HG03378 (cell line): ENCODE data around the gene PPFIBP2.

Source experiments
- ATAC-seq: cut with Tn5 transposase; IDR thresholded peaks from one replicate; pipeline ENCODE4 v1.9.1; 2021; ENCODE audit warnings: mild to moderate bottlenecking, moderate library complexity; ENCODE audit not compliant: unreplicated experiment

The PPFIBP2 gene

DNA sequence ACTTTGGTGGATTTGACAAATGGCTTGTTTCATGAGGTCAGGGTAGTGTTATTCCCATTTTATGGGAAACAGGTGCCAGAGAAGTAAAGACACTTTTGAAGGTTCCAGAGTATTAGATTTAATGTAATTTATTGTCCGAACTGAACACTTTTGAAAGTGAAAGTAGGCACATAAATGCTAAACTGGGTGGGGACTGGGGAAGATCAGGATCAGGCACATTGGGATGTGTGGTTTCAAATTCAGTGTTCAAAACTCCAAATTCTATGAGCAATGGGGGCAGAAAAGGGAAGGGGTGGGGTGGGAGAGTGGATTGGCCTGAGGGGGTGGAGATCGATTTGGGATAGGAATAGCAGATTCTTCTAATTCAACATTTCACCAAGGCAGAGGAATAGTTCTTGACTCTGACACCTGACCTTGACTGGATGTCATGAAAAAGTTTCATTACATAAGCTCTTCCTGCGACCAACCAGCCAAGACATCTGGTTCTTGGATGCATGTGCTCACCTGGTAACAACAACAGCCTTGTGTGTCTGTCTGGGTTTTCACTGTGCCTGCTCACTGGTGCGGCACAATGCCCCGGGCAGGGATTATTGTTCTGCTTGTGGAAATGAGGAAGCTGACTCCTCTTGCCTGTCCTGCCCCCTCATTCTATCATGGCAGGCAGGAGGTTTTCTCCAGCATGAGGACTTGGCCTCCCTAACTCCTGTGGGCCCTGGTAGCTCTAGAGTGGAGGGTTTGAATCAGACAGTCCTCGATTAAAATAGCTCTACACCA, 10.8 kb downstream of the PPFIBP2 start:
- no peak for ATAC-seq

DNA sequence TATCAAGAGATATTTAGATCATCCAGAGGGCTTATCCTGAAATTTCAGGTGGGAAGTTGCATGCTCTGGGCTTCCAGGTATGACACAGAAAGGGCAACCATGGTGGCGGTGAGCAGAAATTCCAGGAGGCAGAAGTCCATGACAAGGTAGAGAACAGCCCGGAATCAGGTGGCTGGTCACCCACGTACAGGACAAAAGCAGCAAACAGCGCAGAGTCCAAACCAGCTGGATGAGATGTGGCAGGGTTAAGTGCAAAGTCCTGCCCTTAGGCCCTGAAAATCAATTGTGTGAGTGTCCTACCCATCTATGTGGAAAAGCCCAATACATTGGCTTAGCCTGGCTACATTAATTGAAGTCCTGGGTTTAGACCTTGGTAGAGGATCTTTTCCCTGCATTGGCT, 11.6 kb downstream of the PPFIBP2 start:
- no peak for ATAC-seq

DNA sequence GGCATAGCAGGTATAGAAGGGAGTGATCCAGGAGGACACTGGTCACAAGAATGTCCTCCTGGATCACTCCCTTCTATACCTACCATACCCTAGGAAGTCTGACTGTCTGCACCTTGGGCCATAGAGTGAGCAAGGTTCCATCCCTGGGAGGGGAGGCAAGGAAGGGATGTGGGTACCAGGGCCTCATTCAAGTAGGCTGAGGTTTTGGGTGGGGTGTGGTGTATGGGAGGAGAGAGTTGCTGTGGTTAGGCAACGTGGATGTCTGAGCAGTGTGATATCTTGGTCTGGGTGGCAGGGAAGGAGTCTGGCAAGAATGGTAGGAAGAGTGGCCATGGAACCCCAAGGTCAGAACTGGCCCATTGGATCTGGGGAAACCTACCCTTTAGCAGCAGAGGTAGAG, 13.2 kb downstream of the PPFIBP2 start:
- no peak for ATAC-seq

DNA sequence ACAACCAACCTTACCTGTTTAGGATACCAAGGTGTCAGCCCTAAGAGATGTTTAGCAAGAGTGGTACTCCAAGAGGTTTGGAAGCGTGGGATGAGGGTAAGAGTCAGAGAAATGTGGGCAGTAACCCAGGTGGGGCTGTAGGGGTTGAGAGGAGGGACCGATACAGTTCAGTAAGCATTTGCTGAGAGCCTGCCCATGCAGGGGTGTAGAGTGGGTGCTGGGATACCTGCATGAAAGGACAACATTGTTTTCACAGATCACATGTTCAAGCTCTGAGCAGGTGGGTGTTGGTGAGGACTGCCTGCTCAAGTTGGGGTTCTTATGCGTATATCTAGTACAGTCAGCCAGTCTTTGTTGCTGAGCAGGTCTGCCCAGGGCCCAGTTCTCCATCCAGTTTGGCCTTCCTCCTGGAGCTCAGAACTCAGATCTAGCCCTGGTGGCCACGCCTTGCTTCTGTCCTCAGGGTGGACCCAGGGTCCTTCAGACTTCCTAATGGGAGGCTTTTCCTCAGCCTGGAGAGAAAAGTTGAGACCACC, 14.8 kb downstream of the PPFIBP2 start:
- ATAC-seq = no peak

DNA sequence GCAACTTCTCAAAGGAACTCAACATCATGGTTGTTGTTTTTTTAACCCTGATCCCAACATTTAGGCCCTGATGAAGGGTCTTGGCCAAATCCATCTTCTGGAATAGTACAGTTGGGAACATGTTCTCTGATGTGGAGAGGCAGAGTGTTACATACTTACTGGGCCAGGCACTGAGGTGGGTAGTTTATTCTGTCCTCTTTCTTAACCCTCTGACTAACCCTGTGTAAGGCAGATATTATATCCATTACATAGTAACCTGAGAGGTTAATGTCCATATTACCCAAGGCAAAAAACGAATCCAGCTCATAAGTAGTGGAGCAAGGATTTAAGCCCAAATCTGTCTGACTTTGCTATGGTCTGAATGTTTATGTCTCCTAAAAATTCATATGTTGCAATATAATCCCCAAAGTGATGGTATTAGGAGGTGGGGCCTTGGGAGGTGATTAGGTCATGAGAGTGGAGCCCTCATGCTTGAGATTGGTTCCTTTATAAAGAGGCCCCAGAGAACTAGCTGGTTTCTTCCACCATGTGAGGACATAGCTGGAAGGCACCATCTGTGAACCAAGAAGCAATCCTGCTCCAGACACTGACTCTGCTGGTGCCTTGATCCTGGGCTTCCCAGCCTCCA, 16.3 kb downstream of the PPFIBP2 start:
- ATAC-seq = no peak

DNA sequence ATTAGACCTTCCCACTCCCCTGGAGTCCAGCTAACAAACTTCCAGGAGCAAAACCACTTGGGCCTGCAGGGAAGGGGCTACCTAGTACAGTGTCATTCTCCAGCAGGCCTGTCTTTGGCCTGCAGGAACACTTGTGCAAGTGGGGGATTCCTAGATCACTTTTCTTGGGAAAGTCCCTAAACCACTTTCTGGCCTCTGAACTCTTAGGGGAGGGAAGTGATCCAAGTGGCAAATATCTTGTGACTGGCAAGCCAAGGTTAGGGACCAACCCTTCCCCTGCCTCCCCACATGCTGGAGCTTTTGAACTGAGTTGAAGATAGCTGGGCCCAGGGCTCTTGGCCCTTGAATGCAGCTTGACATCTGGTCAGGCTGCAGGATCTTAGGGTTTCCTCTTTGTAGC, 17.2 kb downstream of the PPFIBP2 start:
- ATAC-seq = peak; percentile 46

DNA sequence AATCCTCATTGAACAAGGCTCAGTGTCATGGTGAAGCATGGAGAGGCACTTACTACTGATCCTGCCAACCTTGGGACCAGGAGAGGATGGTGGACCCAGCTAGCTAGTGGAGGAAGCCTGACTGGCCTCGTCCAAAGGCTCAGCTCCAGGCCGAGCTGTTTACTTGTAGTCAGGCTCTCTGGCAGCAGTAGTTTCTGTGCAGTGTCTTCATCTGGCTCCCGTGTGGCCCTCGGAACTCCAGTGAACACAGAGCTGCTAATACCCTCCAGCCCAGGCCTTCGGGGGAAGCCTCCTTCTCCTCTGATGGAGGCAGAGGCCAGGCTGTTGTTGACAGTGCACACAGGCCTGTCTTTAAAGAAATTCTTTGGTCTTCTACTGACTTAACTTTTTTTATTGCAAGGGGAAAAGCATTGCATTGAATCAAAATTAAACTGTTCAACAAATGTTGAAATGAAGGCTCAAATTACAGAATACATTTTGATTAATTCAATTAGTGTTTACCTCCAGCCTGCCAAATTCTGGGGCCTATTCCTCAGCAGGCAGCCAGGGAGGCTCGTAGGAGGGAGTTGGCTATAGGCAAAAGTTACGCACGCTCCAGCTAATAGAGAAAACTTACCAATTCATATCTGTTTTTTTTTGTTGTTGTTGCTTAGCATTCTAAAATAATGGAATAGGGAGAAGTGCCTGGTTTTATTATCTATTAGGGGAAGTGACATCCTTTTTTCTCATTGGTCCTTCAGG, 18.8 kb downstream of the PPFIBP2 start:
- no peak for ATAC-seq

DNA sequence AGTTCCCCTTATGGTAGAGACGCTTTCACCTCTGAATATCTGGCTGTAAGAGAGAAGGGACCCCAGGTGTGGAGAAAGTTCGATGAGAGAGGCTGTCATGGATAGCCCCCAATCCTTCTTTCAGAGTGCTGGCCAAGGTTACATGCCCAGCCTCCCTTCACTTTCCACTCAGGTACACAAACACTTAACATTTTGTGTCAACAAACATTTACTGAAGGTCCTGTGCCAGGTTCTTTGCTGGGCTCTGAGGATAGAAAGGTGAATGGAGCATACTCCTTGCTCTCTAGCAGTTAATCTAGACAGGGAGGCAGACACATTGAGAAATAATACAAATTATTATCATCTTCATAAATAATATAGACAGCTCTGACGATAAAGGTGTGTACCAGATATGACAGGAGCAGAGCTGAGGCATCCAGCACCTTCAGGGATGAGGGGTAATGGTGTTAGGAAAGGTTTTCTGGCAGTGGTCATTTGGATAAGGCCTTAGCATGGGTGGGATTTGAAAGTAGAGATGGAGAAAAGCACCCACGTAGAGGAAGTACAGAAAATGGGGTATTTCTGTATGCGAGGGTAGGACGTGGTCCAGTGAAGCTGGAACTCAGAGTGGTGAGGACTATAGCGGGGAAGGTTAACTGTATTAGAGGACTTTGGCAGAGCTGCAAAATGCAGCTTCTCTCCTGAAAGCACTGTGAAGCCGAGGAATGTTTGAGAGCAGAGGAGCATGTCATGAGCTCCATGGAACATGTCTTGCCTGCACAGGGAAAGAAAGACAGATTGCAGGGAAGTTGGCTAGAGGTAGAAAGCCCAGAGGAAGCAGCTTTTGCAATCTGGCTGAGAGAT, 19.6 kb downstream of the PPFIBP2 start:
- ATAC-seq = peak; percentile 12

DNA sequence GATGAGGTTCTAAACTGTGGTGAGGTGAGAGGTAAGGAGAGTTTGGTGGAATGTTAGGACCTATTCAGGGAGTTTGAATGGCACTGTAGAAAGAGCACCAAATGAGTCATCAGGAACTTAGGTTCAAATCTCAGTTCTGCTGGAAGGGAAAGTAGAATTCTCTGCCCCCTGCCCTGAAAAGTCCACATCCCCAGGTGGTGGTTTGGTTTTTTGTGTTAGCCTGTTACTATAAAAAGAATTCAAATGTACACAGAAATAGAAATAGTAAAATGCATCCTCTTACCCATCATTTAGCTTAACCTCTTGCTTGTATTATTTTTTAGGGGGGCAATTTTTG, 20.2 kb downstream of the PPFIBP2 start:
- ATAC-seq = peak; percentile 61

DNA sequence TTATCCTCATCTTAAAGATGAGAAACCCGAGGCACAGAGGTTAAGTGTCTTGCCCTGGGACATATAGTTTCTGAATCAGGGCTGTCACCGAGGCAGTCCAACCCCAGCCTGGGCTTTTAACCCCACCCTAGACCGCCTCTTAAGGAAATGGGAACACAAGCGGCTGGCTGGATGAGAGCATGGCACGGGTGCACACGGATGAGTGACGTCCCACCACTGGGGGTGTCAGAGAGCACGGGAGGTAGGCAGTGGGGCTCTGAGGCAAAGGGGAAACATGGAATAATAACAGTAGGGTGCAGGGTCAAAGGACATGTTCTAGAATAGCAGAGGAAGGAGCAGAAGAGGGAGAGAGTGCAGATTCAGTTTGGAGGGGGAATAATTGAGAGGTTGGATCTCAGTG, 22.3 kb downstream of the PPFIBP2 start:
- ATAC-seq = no peak

DNA sequence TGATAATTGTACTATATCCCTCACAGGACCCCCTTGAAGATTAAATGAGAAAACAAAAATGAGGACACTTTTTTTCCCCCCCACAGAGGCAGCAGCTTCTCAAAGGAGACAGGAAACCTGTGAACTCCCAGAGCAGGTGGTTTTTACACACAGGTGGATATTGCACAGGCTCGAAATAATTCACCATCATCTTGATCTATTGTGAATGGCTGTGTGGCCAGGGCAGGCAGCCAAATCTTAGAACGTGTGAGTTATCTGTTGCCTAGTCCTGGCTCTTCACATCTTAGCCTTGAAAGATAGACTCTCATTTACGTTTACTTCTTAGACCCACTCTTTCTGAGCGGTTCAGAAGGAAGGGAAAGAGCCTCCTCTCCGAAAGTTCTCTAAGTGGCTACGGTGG, 23.5 kb downstream of the PPFIBP2 start:
- no peak for ATAC-seq

DNA sequence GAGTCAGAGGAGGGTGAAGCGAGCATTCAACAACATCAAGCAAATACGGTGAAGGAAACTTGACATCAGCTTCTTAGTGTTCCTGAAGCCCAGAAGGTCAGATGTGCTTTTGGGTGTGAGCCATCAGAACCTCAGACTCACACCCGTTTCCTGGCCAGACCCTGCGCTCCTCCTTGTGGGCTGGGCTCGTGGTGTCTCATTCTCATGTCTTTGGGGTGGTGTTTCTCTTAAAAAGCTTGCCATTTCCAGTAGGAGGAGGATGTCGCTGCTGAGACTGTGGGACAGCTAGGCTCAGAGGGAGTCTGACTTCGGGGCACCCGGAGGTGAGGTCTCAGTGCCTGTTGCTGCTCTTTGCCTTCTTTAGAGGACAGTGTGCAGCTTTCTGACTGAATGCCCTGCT, 24.2 kb downstream of the PPFIBP2 start:
- no peak for ATAC-seq

DNA sequence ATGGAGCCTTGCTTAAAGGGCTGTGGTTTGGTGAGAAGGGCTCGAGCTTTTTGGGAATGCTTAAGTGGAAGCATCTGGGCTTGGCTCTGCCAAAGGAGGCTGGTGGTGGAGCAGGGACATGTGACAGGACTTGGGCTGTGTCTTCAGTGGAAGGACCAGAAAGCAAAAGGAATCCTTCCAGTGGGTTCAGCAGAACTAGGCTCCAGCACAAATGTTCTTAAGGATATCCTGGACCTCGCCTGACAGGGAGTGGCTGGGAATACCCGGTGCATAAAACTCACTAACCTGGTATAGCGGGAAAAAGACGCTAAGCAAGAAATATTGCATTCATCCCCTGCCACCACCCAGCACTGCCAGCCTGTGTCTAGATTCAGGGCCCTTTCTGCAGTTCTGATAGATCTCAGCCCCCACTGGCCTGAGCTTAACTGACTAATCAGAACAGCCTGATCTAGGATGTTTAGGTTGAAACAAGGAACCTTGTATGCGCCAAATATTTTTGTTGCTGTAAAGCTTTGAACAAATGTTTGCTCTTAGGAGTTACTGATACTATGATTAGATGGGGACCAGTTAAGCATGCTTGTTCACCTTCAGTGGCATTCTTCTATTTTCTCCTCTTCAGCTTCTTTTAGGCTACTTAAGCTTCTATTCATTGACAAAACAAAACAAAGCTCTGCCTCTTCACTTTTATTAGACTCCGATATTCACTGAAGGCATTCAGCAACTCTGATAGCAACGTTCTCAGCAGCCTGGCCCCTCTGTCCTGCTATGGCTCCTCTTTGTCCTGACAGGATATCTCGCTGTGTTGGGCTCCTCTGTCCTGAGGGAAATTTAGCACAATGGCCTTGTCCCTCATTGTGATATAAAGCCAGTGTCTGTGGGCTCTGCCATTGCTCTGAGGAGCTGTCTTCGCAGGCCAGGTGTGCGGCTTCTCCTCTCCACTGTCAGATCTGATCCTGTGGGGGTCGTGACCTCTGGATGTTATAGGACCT, 25.0 kb downstream of the PPFIBP2 start:
- no peak for ATAC-seq

DNA sequence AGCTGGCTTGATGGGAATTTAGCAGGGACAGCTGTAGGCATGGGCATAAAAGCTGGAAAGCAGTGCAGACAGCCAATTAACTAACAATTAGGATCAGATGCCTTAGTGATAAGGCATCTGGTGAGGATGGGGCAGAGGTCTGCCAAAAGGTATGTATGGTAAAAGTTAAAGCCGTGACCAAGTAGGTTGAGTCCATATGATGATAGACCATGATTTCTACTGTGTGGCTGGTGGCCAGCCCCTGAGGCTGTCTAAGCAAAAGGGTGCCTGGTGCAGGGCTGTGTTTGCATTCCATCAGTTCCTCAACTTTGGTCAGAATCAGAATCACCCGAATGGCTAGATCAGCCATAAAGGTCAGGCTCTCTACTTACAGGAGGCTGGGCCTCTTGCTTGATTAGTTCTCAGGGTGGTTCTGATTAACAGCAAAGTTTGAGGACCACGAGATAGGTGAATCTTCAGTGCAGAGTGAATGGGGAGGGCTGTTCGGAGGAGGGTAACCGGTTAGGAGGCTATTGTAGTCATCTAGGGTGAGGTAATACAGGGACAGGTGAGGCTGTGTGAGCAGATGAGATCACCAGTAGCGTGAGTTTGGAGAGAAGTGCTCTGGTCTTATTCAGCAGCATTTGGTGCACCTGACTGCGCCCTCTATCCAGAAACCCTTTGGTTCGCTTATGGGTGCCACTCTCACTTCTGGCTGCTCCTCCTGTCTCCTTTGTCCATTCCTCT, 27.2 kb downstream of the PPFIBP2 start:
- ATAC-seq = no peak

DNA sequence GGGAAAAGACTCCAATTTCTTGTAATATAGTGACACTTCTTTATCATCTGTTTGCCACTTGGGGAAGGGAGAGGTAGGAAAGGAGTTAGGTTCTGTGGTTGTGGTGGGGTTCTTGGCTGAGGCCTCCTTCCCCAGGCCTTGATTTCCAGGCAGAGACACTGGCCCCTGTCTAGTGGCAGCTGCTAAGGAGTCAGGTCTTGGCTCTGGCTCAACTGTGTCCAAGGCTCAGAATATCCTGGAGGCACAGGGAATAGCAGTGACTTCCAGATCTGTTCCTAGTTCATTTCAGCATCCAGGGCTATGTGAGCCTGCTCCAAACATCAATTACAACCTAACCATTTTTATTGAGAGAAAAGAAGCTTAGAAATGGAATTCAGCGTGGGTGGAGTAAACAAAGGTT, 29.5 kb downstream of the PPFIBP2 start:
- no peak for ATAC-seq

DNA sequence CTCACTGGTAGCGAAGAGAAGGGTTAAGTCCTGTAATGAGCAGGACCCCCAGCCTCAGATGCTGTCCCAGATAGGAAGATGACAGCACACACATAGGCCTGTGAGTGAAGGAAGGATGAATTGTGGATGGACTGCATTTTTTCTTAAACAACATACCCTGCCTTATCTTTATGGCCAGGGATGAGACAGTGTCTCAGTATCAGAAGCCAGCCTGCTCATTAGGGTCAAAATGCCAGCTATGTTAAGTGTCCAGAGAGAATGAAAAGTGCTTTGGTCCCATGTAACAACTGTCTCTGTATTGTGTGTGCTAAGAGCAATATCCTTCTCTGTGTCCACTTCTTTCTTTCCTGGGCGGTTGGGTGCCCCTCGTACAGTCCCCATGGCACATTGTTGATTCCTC, 30.2 kb downstream of the PPFIBP2 start:
- ATAC-seq = no peak

DNA sequence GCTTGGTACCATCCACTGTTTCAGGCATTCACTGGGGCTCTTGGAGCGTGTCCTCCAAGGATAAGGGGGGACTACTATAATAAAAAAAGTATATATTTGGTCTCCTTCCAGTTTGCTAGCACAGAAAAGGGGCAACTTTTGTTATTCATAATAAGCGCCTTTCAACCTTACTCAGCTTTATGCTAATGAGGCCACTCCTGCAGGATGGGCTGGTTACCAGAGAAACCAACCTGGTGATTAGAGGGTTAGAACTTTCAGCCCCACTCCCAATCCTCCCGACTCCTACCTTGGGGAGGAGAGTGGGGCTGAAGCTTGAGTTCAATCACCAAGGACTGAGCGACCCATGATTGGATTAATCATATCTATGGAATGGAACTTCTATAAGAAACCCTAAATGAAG, 31.8 kb downstream of the PPFIBP2 start:
- ATAC-seq = no peak

DNA sequence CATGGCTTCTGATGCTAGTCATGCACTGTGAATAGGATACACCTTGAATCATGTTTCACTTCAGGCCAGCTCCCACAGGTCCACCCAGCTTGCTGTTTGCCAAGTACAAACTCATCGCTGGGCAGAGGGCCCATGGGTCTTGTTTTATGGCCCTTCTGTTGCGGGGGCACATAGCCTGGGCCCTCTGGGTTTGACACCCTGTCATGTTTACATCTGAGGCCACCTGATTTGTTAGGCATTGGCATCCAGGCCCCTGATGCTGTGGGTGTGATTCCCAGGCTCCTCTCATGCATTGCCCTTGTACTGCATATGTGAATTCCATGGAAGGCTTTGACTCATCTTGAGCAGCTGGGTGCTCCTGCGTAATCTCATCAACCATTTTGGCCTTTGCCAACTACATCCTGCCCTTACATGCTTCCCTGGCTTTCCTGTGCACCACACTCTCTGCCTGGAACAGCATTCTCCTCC, 32.6 kb downstream of the PPFIBP2 start:
- no peak for ATAC-seq

DNA sequence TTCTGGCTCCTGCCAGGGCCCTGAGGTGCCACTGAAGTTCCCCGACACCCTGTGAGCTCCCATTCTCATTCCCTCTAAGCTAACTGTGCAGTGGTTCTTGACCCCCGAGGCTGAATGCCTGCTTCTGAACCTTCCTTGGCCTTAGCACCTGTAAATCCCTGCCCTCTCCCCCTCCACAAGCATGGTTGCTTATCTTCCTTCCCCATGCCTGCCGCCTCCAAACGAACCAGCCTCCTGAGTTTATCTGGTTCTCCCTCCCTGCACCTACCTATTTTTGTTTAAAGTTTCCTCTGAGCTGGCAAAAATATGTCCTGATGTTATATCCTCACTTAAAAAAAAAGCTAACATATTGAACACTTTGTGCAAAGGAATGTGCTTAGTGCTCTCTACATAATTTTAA, 33.9 kb downstream of the PPFIBP2 start:
- ATAC-seq = no peak
